HG02623 (cell line): ENCODE data around the gene ADAMTS15.

Experiments
- ATAC-seq: cut with Tn5 transposase; IDR thresholded peaks from one replicate; pipeline ENCODE4 v1.9.1; 2021; ENCODE audit warnings: moderate library complexity; ENCODE audit not compliant: unreplicated experiment

The ADAMTS15 gene

GRCh38 chr11:130457623-130458409 lies 9.4 kb downstream of the ADAMTS15 start:
- no peak for ATAC-seq

GRCh38 chr11:130458410-130458729 lies 9.9 kb downstream of the ADAMTS15 start:
- no peak for ATAC-seq

GRCh38 chr11:130459521-130459920 lies 11.1 kb downstream of the ADAMTS15 start:
- ATAC-seq = no peak

GRCh38 chr11:130462101-130462885 lies 13.8 kb downstream of the ADAMTS15 start:
- no peak for ATAC-seq

GRCh38 chr11:130462931-130463330 lies 14.5 kb downstream of the ADAMTS15 start:
- no peak for ATAC-seq

GRCh38 chr11:130464291-130464812 lies 15.9 kb downstream of the ADAMTS15 start:
- ATAC-seq = no peak

GRCh38 chr11:130465263-130465662 lies 16.8 kb downstream of the ADAMTS15 start:
- ATAC-seq = no peak

- no peak for ATAC-seq
Observed at GRCh38 chr11:130467116-130467900, 18.9 kb downstream of the ADAMTS15 start.

- no peak for ATAC-seq
Observed at GRCh38 chr11:130469181-130469580, 20.7 kb downstream of the ADAMTS15 start.

GRCh38 chr11:130470832-130471706 lies 22.6 kb downstream of the ADAMTS15 start:
- no peak for ATAC-seq

- no peak for ATAC-seq
Observed at GRCh38 chr11:130471731-130472433, 23.4 kb downstream of the ADAMTS15 start.

GRCh38 chr11:130472434-130472961 lies 24.1 kb downstream of the ADAMTS15 start:
- ATAC-seq = no peak

GRCh38 chr11:130473056-130473794 lies 24.8 kb downstream of the ADAMTS15 start:
- ATAC-seq = no peak

GRCh38 chr11:130473795-130474377 lies 25.4 kb downstream of the ADAMTS15 start:
- ATAC-seq = no peak

GRCh38 chr11:130474637-130475400 lies 26.4 kb downstream of the ADAMTS15 start:
- ATAC-seq = no peak

- no peak for ATAC-seq
Observed at GRCh38 chr11:130475426-130476053, 27.1 kb downstream of the ADAMTS15 start.
